Measurements from ENCODE around the gene NFKBIB. TPM values are rescaled to one million over a fixed set of nuclear protein-coding genes. Genes with fewer than 3 reads are reported as not detected.

NFKBIB gene
- total RNA-seq, 3 donors from 2014 or later = 29.9 to 37.2 (median 30.9) TPM

DNA sequence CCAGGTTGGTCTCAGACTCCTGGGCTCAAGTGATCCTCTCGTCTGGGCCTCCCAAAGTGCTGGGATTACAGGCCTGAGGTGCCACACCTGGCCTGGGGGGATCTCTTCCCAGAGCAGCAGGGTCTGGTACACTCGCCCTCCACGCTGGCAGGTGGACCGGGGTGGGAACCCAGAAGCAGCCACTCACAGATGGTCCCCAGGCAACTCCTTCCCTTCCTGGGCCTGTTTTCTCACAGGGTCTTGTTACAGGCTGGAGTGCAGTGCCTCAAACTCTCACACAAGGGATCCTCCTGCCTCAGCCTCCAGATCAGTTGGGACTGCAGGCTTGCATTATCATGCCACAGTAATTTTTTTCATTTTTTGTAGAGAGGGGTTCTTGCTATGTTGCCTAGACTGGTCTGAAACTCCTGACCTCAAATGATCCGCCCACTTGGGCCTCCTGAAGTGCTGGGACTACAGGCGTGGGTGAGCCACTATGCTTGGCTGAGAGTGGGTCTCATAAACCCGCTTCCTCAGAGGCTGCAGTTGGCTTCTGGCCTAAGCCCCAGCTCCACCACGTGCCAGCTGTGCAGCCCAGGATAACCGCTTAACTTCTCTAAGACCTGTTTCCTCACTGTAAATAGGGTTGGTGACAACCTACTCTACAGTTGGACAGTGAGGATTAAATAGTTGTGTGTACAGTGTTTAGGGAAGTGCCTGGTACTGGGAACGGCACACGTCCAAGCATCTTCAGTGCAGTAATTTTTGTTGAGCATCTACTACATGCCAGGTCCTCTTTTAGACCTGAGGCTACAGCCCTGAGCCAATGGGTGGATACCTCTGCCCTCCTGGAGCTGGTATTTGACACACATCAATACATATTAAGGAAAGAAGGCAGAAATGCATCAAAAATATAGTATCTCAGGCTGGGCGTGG, 13.1 kb downstream of the NFKBIB start:
- Histone ChIP-seq H3K4me3 (no peak overlapping the region), H3K36me3 (ENCODE audit: low read depth) (no peaks in the 10 kb centered on the region), H3K9me3 (no peaks in the 10 kb centered on the region), H3K4me1 (ENCODE audit: low read depth) (no peaks in the 10 kb centered on the region)
- DNase-seq (no peak), ATAC-seq (no peak)
- intact Hi-C loops (cut with DNase I, micrococcal nuclease) = no loop called here
- TF ChIP-seq, protein P1, sequence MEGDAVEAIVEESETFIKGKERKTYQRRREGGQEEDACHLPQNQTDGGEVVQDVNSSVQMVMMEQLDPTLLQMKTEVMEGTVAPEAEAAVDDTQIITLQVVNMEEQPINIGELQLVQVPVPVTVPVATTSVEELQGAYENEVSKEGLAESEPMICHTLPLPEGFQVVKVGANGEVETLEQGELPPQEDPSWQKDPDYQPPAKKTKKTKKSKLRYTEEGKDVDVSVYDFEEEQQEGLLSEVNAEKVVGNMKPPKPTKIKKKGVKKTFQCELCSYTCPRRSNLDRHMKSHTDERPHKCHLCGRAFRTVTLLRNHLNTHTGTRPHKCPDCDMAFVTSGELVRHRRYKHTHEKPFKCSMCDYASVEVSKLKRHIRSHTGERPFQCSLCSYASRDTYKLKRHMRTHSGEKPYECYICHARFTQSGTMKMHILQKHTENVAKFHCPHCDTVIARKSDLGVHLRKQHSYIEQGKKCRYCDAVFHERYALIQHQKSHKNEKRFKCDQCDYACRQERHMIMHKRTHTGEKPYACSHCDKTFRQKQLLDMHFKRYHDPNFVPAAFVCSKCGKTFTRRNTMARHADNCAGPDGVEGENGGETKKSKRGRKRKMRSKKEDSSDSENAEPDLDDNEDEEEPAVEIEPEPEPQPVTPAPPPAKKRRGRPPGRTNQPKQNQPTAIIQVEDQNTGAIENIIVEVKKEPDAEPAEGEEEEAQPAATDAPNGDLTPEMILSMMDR (IDR thresholded peaks at IDR 0.05) = no peak

DNA sequence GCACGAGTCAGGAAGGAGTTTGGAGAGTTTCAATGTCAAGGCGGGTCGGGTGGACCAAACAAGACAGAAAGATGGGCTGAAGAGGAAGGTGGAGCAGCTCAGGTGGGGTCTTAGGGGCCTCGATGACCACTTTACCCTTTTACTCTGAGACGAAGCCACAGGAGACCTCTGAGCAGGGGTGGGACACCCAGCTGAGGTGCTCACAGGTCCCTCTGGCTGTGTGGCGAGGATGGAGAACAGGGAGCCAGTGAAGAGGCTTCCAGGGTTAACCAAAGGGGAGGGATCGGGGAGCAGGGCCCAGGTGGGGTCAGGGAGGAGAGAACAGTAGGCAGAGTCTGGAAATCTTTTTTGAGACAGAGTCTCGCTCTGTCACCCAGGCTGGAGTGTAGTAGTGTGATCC, 14.2 kb downstream of the NFKBIB start:
- no peak overlapping the region for H3K4me3 ChIP-seq
- intact Hi-C loops (cut with DNase I, micrococcal nuclease) = no loop called here
- no peaks in the 10 kb centered on the region for H3K4me1 ChIP-seq (ENCODE audit: low read depth)
- TF ChIP-seq, protein P1 (IDR thresholded peaks at IDR 0.05) = no peak
- no peaks in the 10 kb centered on the region for H3K36me3 ChIP-seq (ENCODE audit: low read depth)
- DNase-seq (no peak), ATAC-seq (no peak)
- no peaks in the 10 kb centered on the region for H3K9me3 ChIP-seq

DNA sequence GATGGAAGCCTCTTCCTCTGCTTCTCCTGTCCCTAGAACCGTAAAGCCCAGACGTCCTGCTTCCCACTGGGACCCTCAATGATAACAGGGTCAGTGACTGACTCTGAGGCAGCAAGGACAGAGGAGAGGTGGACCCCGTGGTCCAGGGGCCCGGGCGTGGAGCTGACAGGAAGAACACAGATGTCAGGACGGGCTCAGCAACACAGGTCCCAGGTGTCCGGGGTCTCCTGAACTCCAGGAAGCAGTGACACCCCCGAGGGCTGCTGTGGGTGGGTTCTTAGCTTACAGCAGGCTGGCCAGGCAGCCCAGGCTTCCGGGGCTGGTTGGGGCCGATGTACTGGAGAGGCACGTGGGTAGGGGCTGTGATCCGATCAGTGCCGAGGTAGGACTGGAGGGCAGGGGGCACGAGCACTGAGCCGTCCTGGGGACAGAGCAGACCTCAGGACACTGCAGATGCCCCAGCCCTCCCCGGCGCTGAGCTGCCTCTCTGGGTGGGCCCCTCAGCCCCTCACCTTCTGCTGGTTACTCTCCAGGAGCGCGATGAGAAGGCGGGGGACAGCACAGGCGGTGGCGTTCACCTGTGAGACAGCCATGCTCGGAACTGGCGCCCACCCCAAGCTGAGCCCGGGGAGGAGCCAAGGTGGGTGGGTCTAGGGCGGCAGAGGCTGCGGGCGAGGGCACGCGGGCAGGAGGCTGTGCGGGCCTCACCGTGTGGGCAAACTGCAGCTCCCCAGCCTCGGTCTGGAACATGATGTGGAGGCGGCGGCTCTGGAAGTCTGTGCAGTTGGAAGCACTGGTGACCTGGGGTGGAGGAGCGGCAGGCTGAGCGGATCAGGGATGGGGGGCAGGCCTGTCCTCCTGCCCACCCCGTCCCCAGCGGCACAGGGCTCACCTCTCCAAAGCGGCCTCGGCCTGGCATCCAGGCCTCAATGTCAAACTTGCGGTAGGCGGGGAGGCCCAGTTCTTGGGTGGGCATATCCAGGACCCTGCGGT, 15.9 kb downstream of the NFKBIB start:
- no peak for ATAC-seq
- DNase-seq = peak in 1 of 3 donors; percentile 19
- no peak overlapping the region for H3K4me3 ChIP-seq
- H3K36me3 ChIP-seq (ENCODE audit: low read depth) = no peaks in the 10 kb centered on the region
- intact Hi-C loops (cut with DNase I, micrococcal nuclease) = no loop called here
- TF ChIP-seq, protein P1 (IDR thresholded peaks at IDR 0.05) = no peak
- H3K9me3 ChIP-seq = no peaks in the 10 kb centered on the region
- H3K4me1 ChIP-seq (ENCODE audit: low read depth) = no peaks in the 10 kb centered on the region

GRCh38 chr19:38917516-38917915, 17.7 kb downstream of the NFKBIB start:
- intact Hi-C loops (cut with DNase I, micrococcal nuclease) = no loop called here
- ATAC-seq (no peak), DNase-seq (no peak)
- H3K9me3 ChIP-seq = no peaks in the 10 kb centered on the region
- H3K4me1 ChIP-seq (ENCODE audit: low read depth) = no peaks in the 10 kb centered on the region
- H3K4me3 ChIP-seq = no peak overlapping the region
- H3K36me3 ChIP-seq (ENCODE audit: low read depth) = no peaks in the 10 kb centered on the region
- TF ChIP-seq, protein P1 (IDR thresholded peaks at IDR 0.05) = no peak

DNA sequence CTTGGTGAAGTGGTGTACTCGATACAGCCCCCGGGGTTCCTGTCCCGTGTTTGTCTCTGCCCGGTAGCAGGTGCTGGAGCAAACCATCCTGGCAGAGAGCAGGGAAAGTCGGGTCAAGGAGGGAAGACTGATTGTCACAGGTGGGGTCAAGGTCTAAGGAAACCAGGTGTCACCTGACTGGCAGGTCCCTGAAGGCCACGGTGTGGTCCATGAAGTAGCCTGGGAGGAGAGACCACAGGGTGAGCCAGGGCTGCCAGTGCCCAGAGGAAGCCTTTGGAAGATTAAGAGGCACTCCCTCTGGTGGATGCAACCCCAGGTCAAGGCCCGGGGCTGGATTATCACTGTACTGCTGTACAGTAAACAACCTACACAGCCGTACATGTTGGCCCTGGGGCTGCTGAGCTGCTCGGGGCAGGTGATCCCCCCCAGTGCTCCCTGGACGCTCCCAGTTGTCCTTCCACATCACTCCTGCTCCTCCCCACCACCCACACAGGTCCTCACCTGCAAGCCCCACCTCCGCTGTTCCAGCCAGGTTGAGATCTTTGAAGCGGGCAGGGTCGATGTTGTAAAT, 18.2 kb downstream of the NFKBIB start:
- ATAC-seq (peak; percentile 60), DNase-seq (peak in 2 of 3 donors; percentile 18 to 21)
- TF ChIP-seq, protein P1 (IDR thresholded peaks at IDR 0.05) = no peak
- Histone ChIP-seq H3K36me3 (ENCODE audit: low read depth) (no peaks in the 10 kb centered on the region), H3K4me1 (ENCODE audit: low read depth) (no peaks in the 10 kb centered on the region), H3K4me3 (no peak overlapping the region), H3K9me3 (no peaks in the 10 kb centered on the region)
- intact Hi-C loops (cut with DNase I, micrococcal nuclease) = no loop called here

All from mucosa of descending colon (tissue), 3 donors.